Thyroid gland (tissue), 4 donors: ENCODE measurements around the gene SLC6A7. TPM values are rescaled to one million over a fixed set of nuclear protein-coding genes. Genes with fewer than 3 reads are reported as not detected.

ENCODE experiments used
- DNase-seq, 2 donors: peaks; one replicate each; pipeline ENCODE4 v3.0.0-alpha.2; 2019
- H3K27ac ChIP-seq, 3 donors: fragments of 200-600 bp; sonication (generic); 1 replicate in 2 of 3; 2 replicates in 1 of 3; pipeline ENCODE4 v1.5.1; 2016 to 2019; ENCODE audit warnings: mild to moderate bottlenecking in 1 of 3, moderate library complexity in 1 of 3
- H3K27me3 ChIP-seq: fragments of 200-600 bp; sonication (generic); one replicate; pipeline ENCODE4 v1.5.1; 2019
- H3K36me3 ChIP-seq, 2 donors: fragments of 200-600 bp; sonication (generic); one replicate each; pipeline ENCODE4 v1.5.1; 2016 to 2019
- H3K4me1 ChIP-seq, 2 donors: fragments of 200-600 bp; sonication (generic); one replicate each; pipeline ENCODE4 v1.5.1; 2017 to 2019
- H3K4me3 ChIP-seq, 3 donors: fragments of 200-600 bp; sonication (generic); replicated peaks in 1 of 3; 1 replicate in 2 of 3; 2 replicates in 1 of 3; pipeline ENCODE4 v1.5.1; 2016; ENCODE audit warnings: mild to moderate bottlenecking in 1 of 3
- H3K9me3 ChIP-seq: fragments of 200-600 bp; sonication (generic); one replicate; pipeline ENCODE4 v1.5.1; 2017
- CTCF ChIP-seq, 6 experiments: fragments of 200-600 bp in 3 of 6; fragments of 450-650 bp in 3 of 6; sonication (generic) in 3 of 6; IDR thresholded peaks; one replicate each; pipeline ENCODE4 v1.5.1; 2016 to 2019; ENCODE audit warnings: antibody characterized with exemption in 6 of 6, mild to moderate bottlenecking in 2 of 6, inconsistent platforms in 1 of 6, moderate library complexity in 1 of 6
- POLR2A ChIP-seq, 2 donors: fragments of 450-650 bp; IDR thresholded peaks; one replicate each; pipeline ENCODE4 v1.6.1; 2017; ENCODE audit warnings: antibody characterized with exemption in 2 of 2, mild to moderate bottlenecking in 2 of 2, moderate library complexity in 1 of 2
- WGBS, 2 donors: methylation state at CpG; one replicate each; pipeline ENCODE4 v1.1.5; 2017; 5-methylcytosine and 5-hydroxymethylcytosine counted together
- intact Hi-C: fragments of 100-400 bp; cut with DNase I; formaldehyde crosslinking; loops from one replicate; pipeline ENCODE4 v1.15.1; 2023
- total RNA-seq, 4 donors: library from RNA; depleted of rRNA; stranded (reverse); fragments of >200 nt; gene quantifications; one replicate each; pipeline ENCODE4 v1.2.3, GENCODE V29; 2016

SLC6A7 gene
- total RNA-seq, 4 donors from 2014 or later = not detected

- intact Hi-C loops = no loop called here
- DNase-seq = no peak
- no peaks in the 10 kb centered on the region for H3K36me3 ChIP-seq
- H3K27me3 ChIP-seq = peaks cover 10% of the 10 kb centered on the region
- H3K4me1 ChIP-seq = peaks cover 4 to 18% of the 10 kb centered on the region in 2 donors
- H3K9me3 ChIP-seq = no peaks in the 10 kb centered on the region
- TF ChIP-seq POLR2A (IDR thresholded peaks at IDR 0.05) = no peak
- TF ChIP-seq CTCF (IDR thresholded peaks at IDR 0.05) = no peak
- H3K27ac ChIP-seq = no peak overlapping the region
- no peak overlapping the region for H3K4me3 ChIP-seq
- 86 to 87% methylated on average over 12 of the region's 12 CpGs for WGBS, 2 donors
These were observed 4.6 kb upstream of the SLC6A7 start for GRCh38 chr5:150184990-150185912.

GRCh38 chr5:150186137-150186536, 3.7 kb upstream of the SLC6A7 start:
- 86 to 92% methylated on average over 8 of the region's 8 CpGs for WGBS, 2 donors
- DNase-seq = no peak
- intact Hi-C loops = no loop called here

GRCh38 chr5:150186897-150187296, 3.0 kb upstream of the SLC6A7 start:
- Histone ChIP-seq H3K27ac (no peak overlapping the region), H3K9me3 (no peaks in the 10 kb centered on the region), H3K36me3 (no peaks in the 10 kb centered on the region), H3K4me3 (no peak overlapping the region), H3K27me3 (peaks cover 14% of the 10 kb centered on the region), H3K4me1 (peaks cover 0 to 6% of the 10 kb centered on the region in 2 donors)
- DNase-seq = no peak
- 67% methylated on average over 4 of the region's 4 CpGs for WGBS, 2 donors
- no peak for TF ChIP-seq CTCF (IDR thresholded peaks at IDR 0.05)
- TF ChIP-seq POLR2A (IDR thresholded peaks at IDR 0.05) = no peak
- intact Hi-C loops = no loop called here

More at GRCh38 chr5:150186137-150186536, 3.7 kb upstream of the SLC6A7 start:
- Histone ChIP-seq H3K27ac (no peak overlapping the region), H3K27me3 (peaks cover 14% of the 10 kb centered on the region), H3K4me3 (no peak overlapping the region), H3K4me1 (peaks cover under 1 to 12% of the 10 kb centered on the region in 2 donors), H3K36me3 (no peaks in the 10 kb centered on the region), H3K9me3 (no peaks in the 10 kb centered on the region)
- no peak for TF ChIP-seq CTCF (IDR thresholded peaks at IDR 0.05)
- TF ChIP-seq POLR2A (IDR thresholded peaks at IDR 0.05) = no peak

- Histone ChIP-seq H3K27me3 (peaks cover 14% of the 10 kb centered on the region), H3K4me3 (no peak overlapping the region), H3K27ac (no peak overlapping the region), H3K36me3 (no peaks in the 10 kb centered on the region), H3K4me1 (peaks cover 0 to 6% of the 10 kb centered on the region in 2 donors), H3K9me3 (no peaks in the 10 kb centered on the region)
- intact Hi-C loops = no loop called here
- no peak for DNase-seq
- WGBS, 2 donors = 70 to 77% methylated on average over 3 of the region's 3 CpGs
- TF ChIP-seq CTCF (IDR thresholded peaks at IDR 0.05) = no peak
- TF ChIP-seq POLR2A (IDR thresholded peaks at IDR 0.05) = no peak
These were observed 1.6 kb upstream of the SLC6A7 start for GRCh38 chr5:150188146-150188842.

- Histone ChIP-seq H3K4me3 (no peak overlapping the region), H3K36me3 (no peaks in the 10 kb centered on the region), H3K4me1 (peaks cover 0 to 6% of the 10 kb centered on the region in 2 donors), H3K27ac (no peak overlapping the region), H3K27me3 (peaks cover 14% of the 10 kb centered on the region), H3K9me3 (no peaks in the 10 kb centered on the region)
- WGBS, 2 donors = 72 to 93% methylated on average over 3 of the region's 3 CpGs
- no peak for DNase-seq
- no peak for TF ChIP-seq CTCF (IDR thresholded peaks at IDR 0.05)
- no peak for TF ChIP-seq POLR2A (IDR thresholded peaks at IDR 0.05)
- intact Hi-C loops = no loop called here
These were observed 536 bp upstream of the SLC6A7 start for GRCh38 chr5:150189326-150189725.
